H1 (cell line): ENCODE results near the gene ZNRF3. TPM values are rescaled to one million over a fixed set of nuclear protein-coding genes. Genes with fewer than 3 reads are reported as not detected.

Experiments
- CTCF ChIA-PET: fragments of 300-600 bp; sonication (Branson Sonifier 250); formaldehyde crosslinking; loops from one replicate; lab custom pipeline; 2021; ENCODE audit not compliant: partially characterized antibody; lab: Charles Lee
- POLR2A ChIA-PET: fragments of 300-600 bp; sonication (Branson Sonifier 250); formaldehyde crosslinking; loops from one replicate; lab custom pipeline; 2021; ENCODE audit warnings: inconsistent platforms; ENCODE audit not compliant: partially characterized antibody; lab: Charles Lee
- DNase-seq, 2 experiments: peaks; one replicate each; pipeline versions ENCODE4 v3.0.0 to v3.0.0-alpha.2; 2010 to 2022; ENCODE audit warnings: low spot score in 2 of 2, low read depth in 1 of 2, mixed read lengths in 1 of 2
- FAIRE-seq: peaks from 2 replicates; lab custom pipeline; 2011; peaks lifted over from hg19 to GRCh38; lab: Jason Lieb, UNC
- H2AFZ ChIP-seq: 2 replicates; pipeline ENCODE4 v1.8.1; 2012; ENCODE audit warnings: low read length, inconsistent platforms
- H2AK5ac ChIP-seq: 2 replicates; pipeline ENCODE4 v1.6.1; 2013; ENCODE audit warnings: low read depth, low read length
- H2BK120ac ChIP-seq: replicated peaks from 2 replicates; pipeline ENCODE3; 2013; ENCODE audit warnings: low read depth, low read length, inconsistent platforms
- H2BK12ac ChIP-seq: 2 replicates; pipeline ENCODE4 v1.6.1; 2013; ENCODE audit warnings: low read depth, low read length
- H2BK15ac ChIP-seq: 2 replicates; pipeline ENCODE4 v1.6.1; 2013; ENCODE audit warnings: low read length
- H2BK20ac ChIP-seq: 2 replicates; pipeline ENCODE4 v1.6.1; 2013; ENCODE audit warnings: low read length
- H2BK5ac ChIP-seq: 2 replicates; pipeline ENCODE4 v1.6.1; 2013; ENCODE audit warnings: low read depth, low read length
- H3K14ac ChIP-seq: 2 replicates; pipeline ENCODE4 v1.6.1; 2013; ENCODE audit warnings: inconsistent platforms; ENCODE audit not compliant: insufficient read length
- H3K18ac ChIP-seq: 2 replicates; pipeline ENCODE4 v1.6.1; 2013; ENCODE audit warnings: low read length; ENCODE audit errors: extremely low read depth
- H3K23ac ChIP-seq: 2 replicates; pipeline ENCODE4 v1.6.1; 2013; ENCODE audit warnings: inconsistent platforms; ENCODE audit not compliant: insufficient read length
- H3K23me2 ChIP-seq: 2 replicates; pipeline ENCODE4 v1.6.1; 2013; ENCODE audit warnings: low read depth, low read length
- H3K27ac ChIP-seq: 2 replicates; pipeline ENCODE4 v1.6.1; 2011; ENCODE audit warnings: low read depth, low read length, inconsistent platforms
- H3K27me3 ChIP-seq, 4 experiments: replicated peaks in 1 of 4; 1 replicate in 1 of 4; 2 replicates in 3 of 4; pipeline versions ENCODE4 v1.6.1 to v1.8.1; 2011 to 2013; ENCODE audit warnings: low read length in 3 of 4, mild to moderate bottlenecking in 3 of 4, inconsistent platforms in 2 of 4, mixed read lengths in 2 of 4, moderate library complexity in 1 of 4; ENCODE audit not compliant: control insufficient read depth in 3 of 4, insufficient read depth in 3 of 4; ENCODE audit errors: extremely low read depth in 1 of 4
- H3K36me3 ChIP-seq, 4 experiments: 2 replicates each; pipeline versions ENCODE4 v1.6.1 to v1.8.1; 2011 to 2013; ENCODE audit warnings: mild to moderate bottlenecking in 4 of 4, low read length in 3 of 4, moderate library complexity in 2 of 4, control low read depth in 1 of 4, inconsistent platforms in 1 of 4; ENCODE audit not compliant: insufficient read depth in 4 of 4, control insufficient read depth in 2 of 4
- H3K4ac ChIP-seq: replicated peaks from 2 replicates; pipeline ENCODE3; 2013; ENCODE audit warnings: low read length, low read depth, mixed read lengths, inconsistent platforms; ENCODE audit not compliant: insufficient read length
- H3K4me1 ChIP-seq, 4 experiments: replicated peaks in 1 of 4; 1 replicate in 1 of 4; 2 replicates in 3 of 4; pipeline versions ENCODE4 v1.6.1 to v1.8.1; 2011 to 2013; ENCODE audit warnings: low read length in 3 of 4, inconsistent platforms in 2 of 4, mixed read lengths in 1 of 4; ENCODE audit not compliant: insufficient read depth in 4 of 4, control insufficient read depth in 3 of 4
- H3K4me2 ChIP-seq, 2 experiments: 2 replicates each; pipeline versions ENCODE4 v1.6.1 to v1.8.1; 2011 to 2013; ENCODE audit warnings: low read depth in 2 of 2, low read length in 2 of 2, control low read depth in 1 of 2, inconsistent platforms in 1 of 2, mild to moderate bottlenecking in 1 of 2; ENCODE audit not compliant: insufficient read depth in 1 of 2
- H3K4me3 ChIP-seq, 4 experiments: fragments of 200-600, 300-600 bp in 1 of 4; sonication (generic), shearing (Covaris generic), sonication (Bioruptor Twin) in 1 of 4; 2 replicates each; pipeline versions ENCODE4 v1.5.1 to v1.8.1; 2011 to 2016; ENCODE audit warnings: low read length in 4 of 4, low read depth in 3 of 4, control low read depth in 2 of 4, inconsistent platforms in 2 of 4, mild to moderate bottlenecking in 2 of 4, mixed read lengths in 1 of 4, moderate library complexity in 1 of 4; ENCODE audit not compliant: insufficient read depth in 2 of 4; ENCODE audit errors: extremely low read depth in 1 of 4
- H3K56ac ChIP-seq: replicated peaks from 2 replicates; pipeline ENCODE3; 2013; ENCODE audit warnings: low read depth, mild to moderate bottlenecking, mixed read lengths, low read length, inconsistent platforms; ENCODE audit not compliant: insufficient read length
- H3K79me1 ChIP-seq: 2 replicates; pipeline ENCODE4 v1.6.1; 2013; ENCODE audit warnings: low read depth, low read length, control low read depth
- H3K79me2 ChIP-seq, 2 experiments: 2 replicates each; pipeline versions ENCODE4 v1.6.1 to v1.8.1; 2012 to 2013; ENCODE audit warnings: low read length in 2 of 2, mild to moderate bottlenecking in 2 of 2, inconsistent platforms in 1 of 2; ENCODE audit not compliant: insufficient read depth in 2 of 2, control insufficient read depth in 1 of 2
- H3K9ac ChIP-seq, 4 experiments: replicated peaks in 1 of 4; 1 replicate in 1 of 4; 2 replicates in 3 of 4; pipeline versions ENCODE4 v1.6.1 to v1.8.1; 2011 to 2013; ENCODE audit warnings: low read depth in 3 of 4, low read length in 3 of 4, control low read depth in 2 of 4, mild to moderate bottlenecking in 2 of 4, moderate library complexity in 2 of 4, inconsistent platforms in 1 of 4; ENCODE audit errors: extremely low read depth in 1 of 4
- H3K9me3 ChIP-seq, 2 experiments: 2 replicates each; pipeline versions ENCODE4 v1.6.1 to v1.8.1; 2012 to 2013; ENCODE audit warnings: mild to moderate bottlenecking in 2 of 2, moderate library complexity in 2 of 2, control low read depth in 1 of 2, inconsistent platforms in 1 of 2, low read depth in 1 of 2, low read length in 1 of 2, mixed read lengths in 1 of 2; ENCODE audit not compliant: insufficient read depth in 2 of 2
- H4K20me1 ChIP-seq, 2 experiments: replicated peaks in 1 of 2; 2 replicates each; pipeline versions ENCODE3 to v1.8.1; 2011 to 2013; ENCODE audit warnings: inconsistent platforms in 2 of 2, low read length in 2 of 2, mild to moderate bottlenecking in 1 of 2; ENCODE audit not compliant: insufficient read depth in 2 of 2, control insufficient read depth in 1 of 2
- H4K5ac ChIP-seq: 2 replicates; pipeline ENCODE4 v1.6.1; 2013; ENCODE audit warnings: low read length, low read depth, mixed read lengths, inconsistent platforms; ENCODE audit not compliant: insufficient read length
- H4K8ac ChIP-seq: 2 replicates; pipeline ENCODE4 v1.8.0; 2013; ENCODE audit warnings: mild to moderate bottlenecking, moderate library complexity, low read length, inconsistent platforms; ENCODE audit not compliant: insufficient read depth; ENCODE audit errors: extremely low read depth
- H4K91ac ChIP-seq: replicated peaks from 2 replicates; pipeline ENCODE3; 2013; ENCODE audit warnings: low read length, mixed read lengths, inconsistent platforms; ENCODE audit not compliant: insufficient read length
- CBX5 ChIP-seq: fragments of 300-800, 300-1000 bp; sonication (generic); IDR thresholded peaks from 2 replicates; pipeline ENCODE4 v1.7.1; 2016; ENCODE audit warnings: antibody characterized with exemption, low read length, low read depth
- CBX8 ChIP-seq: fragments of 300-800, 300-1000 bp; sonication (generic); IDR thresholded peaks from 2 replicates; pipeline ENCODE4 v1.7.1; 2016; ENCODE audit warnings: low read depth, low read length, borderline replicate concordance
- EZH2 ChIP-seq: fragments of 200-600 bp; sonication (generic); IDR thresholded peaks from 2 replicates; pipeline ENCODE4 v1.7.1; 2012; ENCODE audit warnings: low read depth, mild to moderate bottlenecking, moderate library complexity, low read length, inconsistent platforms; ENCODE audit not compliant: severe bottlenecking
- HDAC6 ChIP-seq: IDR thresholded peaks from one replicate; pipeline ENCODE4 v1.7.1; 2012; ENCODE audit warnings: low read depth, mild to moderate bottlenecking, inconsistent platforms, low read length, moderate library complexity
- JUN ChIP-seq: IDR thresholded peaks from 2 replicates; pipeline ENCODE4 v1.6.1; 2011; ENCODE audit warnings: low read depth, mild to moderate bottlenecking, improper control_type of control experiment, low read length
- KDM4A ChIP-seq: IDR thresholded peaks from one replicate; pipeline ENCODE4 v1.7.1; 2012; ENCODE audit warnings: low read depth, mild to moderate bottlenecking, moderate library complexity, low read length, inconsistent platforms; ENCODE audit not compliant: severe bottlenecking
- NANOG ChIP-seq: IDR thresholded peaks from 2 replicates; pipeline ENCODE4 v1.6.1; 2011; ENCODE audit warnings: low read length, low read depth, mild to moderate bottlenecking, inconsistent platforms; ENCODE audit not compliant: insufficient read depth, poor library complexity, severe bottlenecking
- PHF8 ChIP-seq: fragments of 200-600 bp; sonication (generic); conservative IDR thresholded peaks from 2 replicates; pipeline ENCODE4 v1.7.1; 2012; ENCODE audit warnings: low read depth, mild to moderate bottlenecking, inconsistent platforms, low read length, moderate library complexity
- RNF2 ChIP-seq: fragments of 200-900, 300-1000 bp; sonication (generic); IDR thresholded peaks from 2 replicates; pipeline ENCODE4 v1.7.1; 2016; ENCODE audit warnings: borderline replicate concordance, low read depth, mild to moderate bottlenecking, antibody characterized with exemption, low read length; ENCODE audit not compliant: poor library complexity, severe bottlenecking; ENCODE audit errors: missing control alignments
- TAF7 ChIP-seq: optimal IDR thresholded peaks from 2 replicates; pipeline ENCODE3; 2011; ENCODE audit warnings: low read depth, mild to moderate bottlenecking, inconsistent platforms, low read length, moderate library complexity, borderline replicate concordance
- YY1 ChIP-seq: IDR thresholded peaks from 2 replicates; pipeline ENCODE4 v1.6.1; 2011; ENCODE audit warnings: low read depth, mild to moderate bottlenecking, low read length
- WGBS, 2 experiments: shearing (Covaris generic) in 1 of 2; methylation state at CpG; one replicate each; pipeline versions ENCODE4 v1.1.6 to v1.1.7; 2013 to 2015; ENCODE audit warnings: low lambda C conversion rate in 2 of 2, mixed read lengths in 2 of 2, inconsistent platforms in 1 of 2, low coverage in 1 of 2, missing lambda C conversion rate in 1 of 2; ENCODE audit not compliant: insufficient replicate concordance in 2 of 2, insufficient coverage in 1 of 2, insufficient read length in 1 of 2; ENCODE audit errors: extremely low coverage in 1 of 2, missing lambda C conversion rate in 1 of 2; 5-methylcytosine and 5-hydroxymethylcytosine counted together
- polyA plus RNA-seq, 7 experiments: library from polyadenylated mRNA; depleted of rRNA in 3 of 7; stranded (reverse) in 5 of 7; unstranded in 2 of 7; fragments of >200 nt in 5 of 7; fragments of 200-250 nt in 2 of 7; gene quantifications; 1 replicate in 5 of 7; 2 replicates in 1 of 7; 4 replicates in 1 of 7; pipeline versions ENCODE4 v1.2.1 to v1.2.3, GENCODE V29; 2011 to 2013; ENCODE audit warnings: missing spikeins in 2 of 7, mixed read lengths in 2 of 7
- total RNA-seq: library from RNA; stranded (reverse); fragmentation: NEBNext Ultra II Directional; extraction: Animal tissue kit (Norgen Biotek cat#: 25700); gene quantifications from 2 replicates; pipeline ENCODE4 v1.2.1, GENCODE V29; 2021
- TF ChIP-seq, protein P1 (sequence below): IDR thresholded peaks from 2 replicates; pipeline ENCODE4 v1.6.1; 2011; ENCODE audit warnings: low read length, improper control_type of control experiment

Gene ZNRF3
- total and polyA plus RNA-seq, 2 of the 8 experiments (the other 6 are each of a cell fraction or from before 2014, with no cell fraction given) = 14.1 to 21.7 TPM

GRCh38 chr22:28949788-28950187 lies 66.4 kb downstream of the ZNRF3 start:
- ChIA-PET CTCF (interaction anchor here (0.9 kb wide), 1 partner anchor 21 kb away, joined by 4 read pairs; no protein-coding TSS in a partner anchor), POLR2A (interaction anchor here (0.6 kb wide), 2 partner anchors 48 to 246 kb away, joined by 3 read pairs; no protein-coding TSS in a partner anchor)
- no peak overlapping the region for H3K23ac ChIP-seq
- H3K4ac ChIP-seq = no peak overlapping the region
- DNase-seq (no peak), FAIRE-seq (no peak)
- no peak overlapping the region for H3K27ac ChIP-seq
- H3K9ac ChIP-seq = no peak overlapping the region
- H3K36me3 ChIP-seq = peaks cover 0 to 4% (median 0%) of the 10 kb centered on the region in 4 experiments; a peak in 1 of 8 replicates
- no peak overlapping the region for H3K14ac ChIP-seq
- H3K4me3 ChIP-seq = no peak overlapping the region
- H2BK15ac ChIP-seq = no peak overlapping the region
- H3K18ac ChIP-seq = no peak overlapping the region
- H4K20me1 ChIP-seq = peaks cover 2 to 11% of the 10 kb centered on the region in 2 experiments
- no peak overlapping the region for H2BK20ac ChIP-seq
- H2BK5ac ChIP-seq = no peak overlapping the region
- H3K79me1 ChIP-seq = peaks cover 7% of the 10 kb centered on the region; the same call in 1 of the 2 replicates
- H3K79me2 ChIP-seq = peaks cover 7 to 93% of the 10 kb centered on the region in 2 experiments
- H3K23me2 ChIP-seq = no peaks in the 10 kb centered on the region
- peaks cover 4 to 10% of the 10 kb centered on the region in 2 experiments; a peak in 3 of 4 replicates for H3K9me3 ChIP-seq
- H3K27me3 ChIP-seq = no peaks in the 10 kb centered on the region
- peaks cover 2 to 16% (median 9%) of the 10 kb centered on the region in 4 experiments; a peak in 6 of 7 replicates for H3K4me1 ChIP-seq
- H4K91ac ChIP-seq = no peak overlapping the region
- H3K56ac ChIP-seq = no peak overlapping the region
- H2BK12ac ChIP-seq = no peak overlapping the region
- H2AK5ac ChIP-seq = no peak overlapping the region
- H2AFZ ChIP-seq = no peak overlapping the region
- H4K8ac ChIP-seq = no peak overlapping the region
- no peak overlapping the region for H2BK120ac ChIP-seq
- H3K4me2 ChIP-seq = no peak overlapping the region
- WGBS, 2 experiments = 76% methylated on average over 5 of the region's 5 CpGs; no CpG with 5 or more reads in 1 of the 2 experiments
- no peak overlapping the region for H4K5ac ChIP-seq
- no peak for TF ChIP-seq CBX5
- TF ChIP-seq PHF8 = no peak
- no peak for TF ChIP-seq KDM4A
- TF ChIP-seq RNF2 = no peak
- TF ChIP-seq YY1 = no peak
- TF ChIP-seq JUN = no peak
- TF ChIP-seq TAF7 = no peak
- TF ChIP-seq CBX8 = no peak
- no peak for TF ChIP-seq NANOG
- no peak for TF ChIP-seq EZH2
- TF ChIP-seq, protein P1, sequence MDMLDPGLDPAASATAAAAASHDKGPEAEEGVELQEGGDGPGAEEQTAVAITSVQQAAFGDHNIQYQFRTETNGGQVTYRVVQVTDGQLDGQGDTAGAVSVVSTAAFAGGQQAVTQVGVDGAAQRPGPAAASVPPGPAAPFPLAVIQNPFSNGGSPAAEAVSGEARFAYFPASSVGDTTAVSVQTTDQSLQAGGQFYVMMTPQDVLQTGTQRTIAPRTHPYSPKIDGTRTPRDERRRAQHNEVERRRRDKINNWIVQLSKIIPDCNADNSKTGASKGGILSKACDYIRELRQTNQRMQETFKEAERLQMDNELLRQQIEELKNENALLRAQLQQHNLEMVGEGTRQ = no peak
- TF ChIP-seq HDAC6 = no peak
